Activated CD8-positive, alpha-beta memory T cell treated with anti-CD3 and anti-CD28 coated beads, Interleukin-2, amount 10 ng/mL, durations not matched to agents 7 days and 5 days (primary cell): ENCODE results near the gene BBS1. TPM values are rescaled to one million over a fixed set of nuclear protein-coding genes. Genes with fewer than 3 reads are reported as not detected.

ENCODE experiments used
- ATAC-seq: fragments of 150-1000 bp; cut with Tn5 transposase; one replicate; pipeline ENCODE4 v1.10.0; 2021; ENCODE audit warnings: moderate library complexity
- CTCF ChIA-PET: fragments of 350-600 bp; sonication (Branson Sonifier 250); formaldehyde crosslinking; loops from one replicate; lab custom pipeline; 2021; ENCODE audit warnings: antibody characterized with exemption; lab: Charles Lee
- DNase-seq: peaks from one replicate; pipeline ENCODE4 v3.0.0-alpha.2; 2020
- H3K27ac Mint-ChIP-seq: one replicate; pipeline ENCODE4 v1.8.0; 2021; ENCODE audit warnings: mild to moderate bottlenecking, mixed read lengths
- H3K27me3 Mint-ChIP-seq: one replicate; pipeline ENCODE4 v1.8.0; 2021; ENCODE audit warnings: mixed read lengths
- H3K36me3 Mint-ChIP-seq: one replicate; pipeline ENCODE4 v1.8.0; 2021; ENCODE audit warnings: mild to moderate bottlenecking, mixed read lengths
- H3K4me1 Mint-ChIP-seq: one replicate; pipeline ENCODE4 v1.8.0; 2021; ENCODE audit warnings: mixed read lengths
- H3K4me3 Mint-ChIP-seq: one replicate; pipeline ENCODE4 v1.8.0; 2021; ENCODE audit warnings: mild to moderate bottlenecking, moderate library complexity, mixed read lengths
- H3K9me3 Mint-ChIP-seq: one replicate; pipeline ENCODE4 v1.8.0; 2022; ENCODE audit warnings: low read depth, mixed read lengths
- total RNA-seq, 2 experiments: library from RNA; stranded (reverse); gene quantifications; one replicate each; pipeline ENCODE4 v1.2.3, GENCODE V29; 2021

The BBS1 gene
- total RNA-seq, 2 experiments from 2014 or later, result 12.6 to 12.9 TPM

- Mint-ChIP-seq H3K9me3 (no peaks in the 10 kb centered on the region), H3K27me3 (peaks cover 11% of the 10 kb centered on the region), H3K27ac (no peak overlapping the region), H3K36me3 (no peaks in the 10 kb centered on the region), H3K4me1 (peaks cover 3% of the 10 kb centered on the region), H3K4me3 (no peak overlapping the region)
- DNase-seq (no peak), ATAC-seq (no peak)
- CTCF ChIA-PET, result no interaction called here
These were observed 40.5 kb downstream of the BBS1 start for GRCh38 chr11:66550887-66551286.

DNA sequence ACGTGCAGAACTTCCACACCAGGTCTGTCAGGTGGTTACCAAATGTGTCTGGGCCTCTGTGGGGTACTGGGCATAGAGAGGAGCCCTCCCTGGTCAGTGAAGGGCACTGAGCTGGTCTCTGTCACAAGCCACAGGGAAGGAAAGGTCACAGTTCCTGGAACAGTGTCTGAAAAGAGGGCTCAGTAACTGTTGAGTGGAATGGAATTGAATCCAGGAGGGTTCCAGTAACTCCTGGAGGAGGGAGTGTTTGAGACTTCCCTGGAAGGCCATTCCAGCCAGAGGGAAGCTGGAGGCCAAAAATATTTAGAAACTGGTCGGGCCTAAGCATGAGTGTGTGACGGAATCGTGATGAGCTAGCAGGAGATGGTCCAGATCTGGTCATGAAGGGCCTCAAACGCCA, 44.2 kb downstream of the BBS1 start:
- Mint-ChIP-seq H3K27me3 (peaks cover 22% of the 10 kb centered on the region), H3K4me3 (no peak overlapping the region), H3K27ac (no peak overlapping the region), H3K4me1 (no peaks in the 10 kb centered on the region), H3K36me3 (no peaks in the 10 kb centered on the region), H3K9me3 (no peaks in the 10 kb centered on the region)
- ATAC-seq (no peak), DNase-seq (no peak)
- CTCF ChIA-PET, result interaction anchor here (0.9 to 1.8 kb wide), 2 partner anchors 9 to 11 kb away, joined by 3 to 4 read pairs; no protein-coding TSS in a partner anchor

DNA sequence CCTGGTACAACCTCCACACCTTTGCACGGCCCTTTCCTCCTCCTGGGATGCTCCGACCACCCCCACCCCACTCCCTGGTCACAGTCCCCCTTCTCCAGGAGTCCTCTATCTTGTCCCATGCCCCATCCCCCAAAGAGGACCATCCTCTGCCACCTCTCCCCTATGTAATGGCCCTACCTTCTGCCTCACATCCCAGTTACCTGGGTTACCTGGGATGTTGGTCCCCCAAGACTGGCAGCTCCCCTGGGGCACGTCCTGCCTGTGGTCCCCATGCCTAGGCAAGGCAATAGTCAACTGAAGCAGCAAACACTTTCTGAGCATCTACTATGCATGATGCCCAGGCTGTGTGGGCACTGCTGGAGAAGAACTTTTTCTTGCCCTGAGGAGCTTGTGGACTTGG, 45.0 kb downstream of the BBS1 start:
- CTCF ChIA-PET, result interaction anchor here (1.8 kb wide), 1 partner anchor 12 kb away, joined by 4 read pairs; no protein-coding TSS in a partner anchor
- DNase-seq (no peak), ATAC-seq (no peak)
- Mint-ChIP-seq H3K36me3 (no peaks in the 10 kb centered on the region), H3K4me1 (no peaks in the 10 kb centered on the region), H3K27ac (no peak overlapping the region), H3K4me3 (no peak overlapping the region), H3K9me3 (no peaks in the 10 kb centered on the region), H3K27me3 (peaks cover 19% of the 10 kb centered on the region)

DNA sequence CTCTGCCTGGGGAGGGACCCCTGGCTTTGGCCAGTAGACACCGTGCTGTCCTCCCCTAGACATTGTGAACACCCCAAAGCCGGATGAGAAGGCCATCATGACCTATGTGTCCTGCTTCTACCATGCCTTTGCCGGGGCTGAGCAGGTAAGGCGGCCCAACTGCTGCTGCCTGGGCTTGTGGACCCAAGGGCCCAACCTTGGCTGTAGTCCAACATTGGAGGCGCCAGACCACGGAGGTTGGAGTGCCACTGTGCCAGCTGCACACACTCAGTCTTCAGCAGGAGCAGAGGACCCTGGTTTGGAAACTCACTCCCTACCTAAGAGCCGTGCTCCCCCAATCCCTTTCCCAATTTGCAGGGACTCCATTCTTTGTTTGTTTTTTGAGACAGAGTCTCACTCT, 45.7 kb downstream of the BBS1 start:
- ATAC-seq, result no peak
- H3K4me1 Mint-ChIP-seq, result no peaks in the 10 kb centered on the region
- H3K36me3 Mint-ChIP-seq, result no peaks in the 10 kb centered on the region
- no peak overlapping the region for H3K27ac Mint-ChIP-seq
- H3K9me3 Mint-ChIP-seq, result no peaks in the 10 kb centered on the region
- H3K4me3 Mint-ChIP-seq, result no peak overlapping the region
- H3K27me3 Mint-ChIP-seq, result peaks cover 19% of the 10 kb centered on the region
- CTCF ChIA-PET, result no interaction called here
- no peak for DNase-seq

DNA sequence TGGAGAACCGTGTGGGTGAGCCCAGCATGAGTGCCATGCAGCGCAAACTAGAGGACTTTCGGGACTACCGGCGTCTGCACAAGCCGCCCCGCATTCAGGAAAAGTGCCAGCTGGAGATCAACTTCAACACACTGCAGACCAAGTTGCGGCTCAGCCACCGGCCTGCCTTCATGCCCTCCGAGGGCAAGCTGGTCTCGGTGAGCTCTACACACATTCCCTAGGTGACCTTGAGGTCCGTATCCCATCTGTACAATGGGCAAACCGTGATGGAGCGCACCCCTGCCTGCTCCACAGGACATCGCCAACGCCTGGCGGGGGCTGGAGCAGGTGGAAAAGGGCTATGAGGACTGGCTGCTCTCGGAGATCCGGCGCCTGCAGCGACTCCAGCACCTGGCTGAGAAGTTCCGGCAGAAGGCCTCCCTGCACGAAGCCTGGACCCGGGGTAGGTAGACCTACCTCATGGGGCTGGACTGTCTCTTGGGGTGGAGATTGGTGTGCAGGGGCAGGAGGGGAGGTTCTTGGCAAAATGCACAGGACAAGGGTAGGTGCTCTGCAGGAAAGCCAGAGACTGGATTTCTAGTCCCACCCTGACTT, 47.4 kb downstream of the BBS1 start:
- no peaks in the 10 kb centered on the region for H3K9me3 Mint-ChIP-seq
- H3K27ac Mint-ChIP-seq, result no peak overlapping the region
- H3K4me3 Mint-ChIP-seq, result no peak overlapping the region
- H3K36me3 Mint-ChIP-seq, result no peaks in the 10 kb centered on the region
- no peaks in the 10 kb centered on the region for H3K4me1 Mint-ChIP-seq
- peaks cover 19% of the 10 kb centered on the region for H3K27me3 Mint-ChIP-seq
- DNase-seq (no peak), ATAC-seq (no peak)
- CTCF ChIA-PET, result no interaction called here

- ATAC-seq (peak; percentile 72), DNase-seq (peak; percentile 46)
- Mint-ChIP-seq H3K9me3 (no peaks in the 10 kb centered on the region), H3K4me3 (no peak overlapping the region), H3K27ac (no peak overlapping the region), H3K27me3 (peaks cover 19% of the 10 kb centered on the region), H3K36me3 (no peaks in the 10 kb centered on the region), H3K4me1 (no peaks in the 10 kb centered on the region)
- CTCF ChIA-PET, result interaction anchor here (0.6 to 1.7 kb wide), 2 partner anchors 20 to 120 kb away, joined by 3 to 9 read pairs; no protein-coding TSS in a partner anchor
These were observed 48.9 kb downstream of the BBS1 start for GRCh38 chr11:66559142-66559865.

GRCh38 chr11:66559866-66560676, 49.6 kb downstream of the BBS1 start:
- H3K27me3 Mint-ChIP-seq, result peaks cover 19% of the 10 kb centered on the region
- no peaks in the 10 kb centered on the region for H3K9me3 Mint-ChIP-seq
- H3K27ac Mint-ChIP-seq, result no peak overlapping the region
- no peaks in the 10 kb centered on the region for H3K36me3 Mint-ChIP-seq
- H3K4me1 Mint-ChIP-seq, result no peaks in the 10 kb centered on the region
- no peak overlapping the region for H3K4me3 Mint-ChIP-seq
- ATAC-seq (no peak), DNase-seq (no peak)
- CTCF ChIA-PET, result interaction anchor here (0.6 to 1.7 kb wide), 3 partner anchors 19 to 119 kb away, joined by 3 to 9 read pairs (median 5); partner anchors contain the start of gene RBM4B

- no peak for DNase-seq
- CTCF ChIA-PET, result interaction anchor here (0.6 to 1.1 kb wide), 3 partner anchors 116 to 524 kb away, joined by 3 to 5 read pairs (median 5); partner anchors contain the start of gene RBM4B
- Mint-ChIP-seq H3K4me3 (no peak overlapping the region), H3K27ac (no peak overlapping the region), H3K9me3 (no peaks in the 10 kb centered on the region), H3K4me1 (no peaks in the 10 kb centered on the region), H3K27me3 (peaks cover 19% of the 10 kb centered on the region), H3K36me3 (no peaks in the 10 kb centered on the region)
- no peak for ATAC-seq
These were observed 50.9 kb downstream of the BBS1 start for GRCh38 chr11:66561178-66561974.

DNA sequence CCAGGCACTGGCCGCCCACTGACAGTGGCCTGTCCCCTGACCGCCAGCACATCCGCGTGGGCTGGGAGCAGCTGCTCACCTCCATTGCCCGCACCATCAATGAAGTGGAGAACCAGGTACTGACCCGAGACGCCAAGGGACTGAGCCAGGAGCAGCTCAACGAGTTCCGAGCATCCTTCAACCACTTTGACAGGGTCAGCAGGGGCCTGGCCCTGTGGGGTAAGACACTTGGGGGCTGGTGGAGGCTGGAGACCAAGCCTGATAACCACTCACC, 51.5 kb downstream of the BBS1 start:
- no peak for DNase-seq
- peaks cover 19% of the 10 kb centered on the region for H3K27me3 Mint-ChIP-seq
- ATAC-seq, result no peak
- H3K9me3 Mint-ChIP-seq, result no peaks in the 10 kb centered on the region
- H3K36me3 Mint-ChIP-seq, result no peaks in the 10 kb centered on the region
- no peak overlapping the region for H3K4me3 Mint-ChIP-seq
- H3K4me1 Mint-ChIP-seq, result no peaks in the 10 kb centered on the region
- CTCF ChIA-PET, result interaction anchor here (0.6 to 1.1 kb wide), 2 partner anchors 116 to 525 kb away, joined by 3 to 5 read pairs; partner anchors contain the start of gene RBM4B
- H3K27ac Mint-ChIP-seq, result no peak overlapping the region

GRCh38 chr11:66562275-66562674, 51.8 kb downstream of the BBS1 start:
- ATAC-seq (no peak), DNase-seq (no peak)
- Mint-ChIP-seq H3K4me1 (peaks cover 2% of the 10 kb centered on the region), H3K36me3 (no peaks in the 10 kb centered on the region), H3K9me3 (no peaks in the 10 kb centered on the region), H3K27ac (no peak overlapping the region), H3K4me3 (no peak overlapping the region), H3K27me3 (peaks cover 20% of the 10 kb centered on the region)
- CTCF ChIA-PET, result interaction anchor here (1.1 kb wide), 1 partner anchor 116 kb away, joined by 5 read pairs; the partner anchor contains the start of gene RBM4B

GRCh38 chr11:66562907-66563583, 52.6 kb downstream of the BBS1 start:
- peaks cover 18% of the 10 kb centered on the region for H3K27me3 Mint-ChIP-seq
- H3K27ac Mint-ChIP-seq, result no peak overlapping the region
- H3K4me3 Mint-ChIP-seq, result no peak overlapping the region
- ATAC-seq (no peak), DNase-seq (no peak)
- H3K9me3 Mint-ChIP-seq, result no peaks in the 10 kb centered on the region
- CTCF ChIA-PET, result interaction anchor here (0.7 kb wide), 1 partner anchor 9 kb away, joined by 3 read pairs; no protein-coding TSS in a partner anchor
- peaks cover 2% of the 10 kb centered on the region for H3K4me1 Mint-ChIP-seq
- no peaks in the 10 kb centered on the region for H3K36me3 Mint-ChIP-seq

DNA sequence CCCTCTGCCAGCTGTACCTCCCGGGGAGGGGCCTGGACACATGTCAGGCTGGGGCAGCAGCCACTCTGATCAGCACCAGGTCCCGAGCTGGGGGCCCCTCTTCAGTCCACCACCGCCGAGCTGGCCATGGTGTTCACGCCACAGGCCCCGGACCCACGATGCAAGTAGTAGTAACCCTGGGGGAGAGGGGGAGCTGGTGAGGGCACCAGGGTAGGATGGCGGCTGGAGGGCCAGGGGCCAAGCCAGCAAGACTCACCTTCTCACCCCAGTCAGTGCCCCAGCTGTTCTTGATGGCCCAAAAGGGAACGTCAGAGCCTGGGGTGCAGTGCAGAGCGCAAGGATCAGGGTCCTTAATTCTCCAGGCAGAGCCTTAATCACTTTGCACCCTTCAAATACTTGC, 53.4 kb downstream of the BBS1 start:
- DNase-seq (no peak), ATAC-seq (no peak)
- no peaks in the 10 kb centered on the region for H3K36me3 Mint-ChIP-seq
- peaks cover 5% of the 10 kb centered on the region for H3K4me1 Mint-ChIP-seq
- no peaks in the 10 kb centered on the region for H3K9me3 Mint-ChIP-seq
- H3K27ac Mint-ChIP-seq, result no peak overlapping the region
- CTCF ChIA-PET, result interaction anchor here (0.9 kb wide), 1 partner anchor 140 kb away, joined by 3 read pairs; no protein-coding TSS in a partner anchor
- peaks cover 15% of the 10 kb centered on the region for H3K27me3 Mint-ChIP-seq
- no peak overlapping the region for H3K4me3 Mint-ChIP-seq
